GM10266 (cell line): Measurements from ENCODE around the gene APOL3.
"Not testable (repeated sequence)": the region's sequence is repeated elsewhere in the genome, so short reads cannot be mapped to it uniquely, and the experiment has no call there.

Experiments used
- DNase-seq: peaks from one replicate; pipeline ENCODE4 v3.0.0; 2012; ENCODE audit errors: extremely low spot score
- CTCF ChIP-seq: IDR thresholded peaks from 2 replicates; pipeline ENCODE4 v1.5.1; 2012; ENCODE audit warnings: mild to moderate bottlenecking, low read depth; ENCODE audit not compliant: control insufficient read depth, insufficient read depth; ENCODE audit errors: missing control alignments

APOL3 gene

GRCh38 chr22:36163497-36163896 lies 2.9 kb upstream of the APOL3 start:
- TF ChIP-seq CTCF = no peak
- no peak for DNase-seq

- no peak for TF ChIP-seq CTCF
- DNase-seq = peak; percentile 50
These were observed 1.8 kb upstream of the APOL3 start for GRCh38 chr22:36162127-36163034.

GRCh38 chr22:36161793-36162126 lies 1.2 kb upstream of the APOL3 start:
- not testable (repeated sequence) for DNase-seq

GRCh38 chr22:36156515-36157419 lies 3.8 kb downstream of the APOL3 start:
- no peak for TF ChIP-seq CTCF
- DNase-seq = peak; percentile 36

GRCh38 chr22:36156119-36156514 lies 4.4 kb downstream of the APOL3 start:
- TF ChIP-seq CTCF = no peak
- DNase-seq = no peak

- no peak for TF ChIP-seq CTCF
- DNase-seq = no peak
These were observed 4.9 kb downstream of the APOL3 start for GRCh38 chr22:36155702-36156101.

GRCh38 chr22:36154423-36154945 lies 6.1 kb downstream of the APOL3 start:
- DNase-seq = no peak
- TF ChIP-seq CTCF = no peak
